Heart left ventricle (tissue), 13 donors: Measurements from ENCODE around the gene RAD51B.

Experiments
- POLR2A ChIP-seq, 2 donors: fragments of 450-650 bp; IDR thresholded peaks; one replicate each; pipeline ENCODE4 v1.6.1; 2017; ENCODE audit warnings: antibody characterized with exemption in 2 of 2, mild to moderate bottlenecking in 2 of 2, moderate library complexity in 2 of 2
- TF ChIP-seq, protein P1 (sequence below), 12 donors: fragments of 200-600 bp; sonication (generic) in 4 of 12; IDR thresholded peaks; one replicate each; pipeline versions ENCODE4 v1.5.0 to v1.8.0; 2018 to 2022; ENCODE audit warnings: antibody characterized with exemption in 12 of 12, mild to moderate bottlenecking in 5 of 12
- donor health status: ischemic (EF 13 %, LVEDD 7.1; RV severe dilation, severe dysfunction).
- donor health status: DM: no; HTN: yes; CAD: no.
- donor health status: DM: no; HTN: no; CAD: no.
- donor health status: ischemic (EF 25% LVEDD 6.9; RV normal size, moderate dysfunction).
- donor health status: ischemic (EF 25% LVEDD 5.7; RV mildly dilated, moderate dysfunction).
- donor health status: ischemic (EF 35%, LVEDD 5.7; RV mildly dilated, moderate dysfunction).
- donor health status: nonischemic (EF 11% LVEDD 7.7; RV severe dilation, severe dysfunction).
- donor health status: DM: yes; HTN: yes; CAD: no.
- donor health status: PGD.
- donor health status: ischemic (EF 29% LVEDD 5.4; RV normal size, mild dysfunction).
- donor health status: nonischemic (EF 23%, LVEDD 6.1; RV moderate dilation, normal function).

DNA sequence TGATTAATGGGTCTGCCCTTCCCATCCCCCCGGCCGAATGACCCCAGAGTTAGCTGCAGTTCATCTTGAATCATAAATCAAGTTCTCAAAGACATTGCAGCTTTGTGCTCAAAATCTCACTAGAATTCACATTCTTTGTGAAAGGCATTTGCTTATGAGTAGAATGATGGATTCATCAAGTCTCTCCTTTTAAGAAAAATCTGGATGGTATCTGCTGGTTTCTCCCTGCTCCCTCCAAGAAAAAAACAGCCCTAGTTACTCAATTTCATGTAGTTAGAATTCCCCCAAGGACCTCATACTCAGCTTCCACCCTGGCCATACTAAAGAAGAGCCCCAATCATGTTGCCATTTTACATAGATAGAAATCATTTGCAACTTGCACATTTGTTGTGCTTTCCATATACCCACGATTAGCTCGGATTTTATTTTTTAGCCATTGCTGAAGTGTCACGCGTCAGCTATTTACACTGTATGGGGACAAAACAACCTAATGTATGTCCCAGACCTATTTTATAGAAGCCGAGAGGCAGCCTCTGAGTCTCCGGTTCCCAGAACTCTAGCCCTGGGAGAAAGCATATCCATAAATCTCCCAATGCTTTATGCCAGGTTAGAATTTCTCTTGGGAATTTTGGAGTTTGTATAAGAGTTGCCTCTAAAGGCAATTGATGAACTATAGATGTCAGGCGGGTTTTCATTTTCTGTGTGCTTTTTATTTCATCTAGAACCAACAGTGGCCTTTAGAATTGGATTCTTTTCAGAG is 673.8 kb downstream of the RAD51B start:
- TF ChIP-seq, protein P1, sequence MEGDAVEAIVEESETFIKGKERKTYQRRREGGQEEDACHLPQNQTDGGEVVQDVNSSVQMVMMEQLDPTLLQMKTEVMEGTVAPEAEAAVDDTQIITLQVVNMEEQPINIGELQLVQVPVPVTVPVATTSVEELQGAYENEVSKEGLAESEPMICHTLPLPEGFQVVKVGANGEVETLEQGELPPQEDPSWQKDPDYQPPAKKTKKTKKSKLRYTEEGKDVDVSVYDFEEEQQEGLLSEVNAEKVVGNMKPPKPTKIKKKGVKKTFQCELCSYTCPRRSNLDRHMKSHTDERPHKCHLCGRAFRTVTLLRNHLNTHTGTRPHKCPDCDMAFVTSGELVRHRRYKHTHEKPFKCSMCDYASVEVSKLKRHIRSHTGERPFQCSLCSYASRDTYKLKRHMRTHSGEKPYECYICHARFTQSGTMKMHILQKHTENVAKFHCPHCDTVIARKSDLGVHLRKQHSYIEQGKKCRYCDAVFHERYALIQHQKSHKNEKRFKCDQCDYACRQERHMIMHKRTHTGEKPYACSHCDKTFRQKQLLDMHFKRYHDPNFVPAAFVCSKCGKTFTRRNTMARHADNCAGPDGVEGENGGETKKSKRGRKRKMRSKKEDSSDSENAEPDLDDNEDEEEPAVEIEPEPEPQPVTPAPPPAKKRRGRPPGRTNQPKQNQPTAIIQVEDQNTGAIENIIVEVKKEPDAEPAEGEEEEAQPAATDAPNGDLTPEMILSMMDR (IDR thresholded peaks at IDR 0.05): no peak
- no peak for TF ChIP-seq POLR2A (IDR thresholded peaks at IDR 0.05)
